ENCODE results near the gene ELAC1. TPM values are rescaled to one million over a fixed set of nuclear protein-coding genes. Genes with fewer than 3 reads are reported as not detected.

The ELAC1 gene
- total RNA-seq, result 8.3 TPM

GRCh38 chr18:50967714-50968661 lies at the start of gene ELAC1:
TSS of gene ELAC1 (plus strand) at chr18:50968040. CDS start at chr18:50974405, 6,365 bp downstream.

GRCh38 chr18:51029694-51030536 lies 62.1 kb downstream of the ELAC1 start, which contains the start of gene SMAD4:
TSS of gene SMAD4 (plus strand) at chr18:51030213. CDS start at chr18:51047047, 16,834 bp downstream.

Small RNAs within 50 kb of the gene (small RNA-seq; reads per million reads assigned to genes)
- gene RF00019 (ENCODE audit: low replicate concordance), result not detected

Other genes starting within 250 kb of the ELAC1 start
- gene MRO, start 148.0 kb upstream of the ELAC1 start, total RNA-seq, result 1.2 TPM
- 30.4 TPM for gene ME2, start 88.9 kb upstream of the ELAC1 start, total RNA-seq
- gene SMAD4, start 62.2 kb downstream of the ELAC1 start, total RNA-seq, result 128 TPM
- 43.1 TPM for gene MEX3C, start 229.6 kb downstream of the ELAC1 start, total RNA-seq